ENCODE data around the gene PRSS57.

GRCh38 chr19:648904-649801, 46.1 kb downstream of the PRSS57 start:
- TF ChIP-seq, protein P1, sequence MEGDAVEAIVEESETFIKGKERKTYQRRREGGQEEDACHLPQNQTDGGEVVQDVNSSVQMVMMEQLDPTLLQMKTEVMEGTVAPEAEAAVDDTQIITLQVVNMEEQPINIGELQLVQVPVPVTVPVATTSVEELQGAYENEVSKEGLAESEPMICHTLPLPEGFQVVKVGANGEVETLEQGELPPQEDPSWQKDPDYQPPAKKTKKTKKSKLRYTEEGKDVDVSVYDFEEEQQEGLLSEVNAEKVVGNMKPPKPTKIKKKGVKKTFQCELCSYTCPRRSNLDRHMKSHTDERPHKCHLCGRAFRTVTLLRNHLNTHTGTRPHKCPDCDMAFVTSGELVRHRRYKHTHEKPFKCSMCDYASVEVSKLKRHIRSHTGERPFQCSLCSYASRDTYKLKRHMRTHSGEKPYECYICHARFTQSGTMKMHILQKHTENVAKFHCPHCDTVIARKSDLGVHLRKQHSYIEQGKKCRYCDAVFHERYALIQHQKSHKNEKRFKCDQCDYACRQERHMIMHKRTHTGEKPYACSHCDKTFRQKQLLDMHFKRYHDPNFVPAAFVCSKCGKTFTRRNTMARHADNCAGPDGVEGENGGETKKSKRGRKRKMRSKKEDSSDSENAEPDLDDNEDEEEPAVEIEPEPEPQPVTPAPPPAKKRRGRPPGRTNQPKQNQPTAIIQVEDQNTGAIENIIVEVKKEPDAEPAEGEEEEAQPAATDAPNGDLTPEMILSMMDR (IDR thresholded peaks at IDR 0.05), result no peak
- no peak for TF ChIP-seq POLR2A (IDR thresholded peaks at IDR 0.05)
